Ramos (cell line): ENCODE data around the gene SCAMP2.

Source experiments
- in situ Hi-C: fragments of 300-500 bp; cut with MboI; formaldehyde crosslinking; loops from one replicate; pipeline ENCODE4 v1.14.3; 2022; ENCODE audit warnings: low sequenced_read_pairs; ENCODE audit not compliant: unreplicated experiment

SCAMP2 gene

GRCh38 chr15:74825866-74826265 lies 47.3 kb downstream of the SCAMP2 start:
- in situ Hi-C loops: no loop called here

- in situ Hi-C loops: no loop called here
These were observed 48.2 kb downstream of the SCAMP2 start for GRCh38 chr15:74824976-74825375.

- in situ Hi-C loops: no loop called here
These were observed 49.8 kb downstream of the SCAMP2 start for GRCh38 chr15:74823324-74823723.

- in situ Hi-C loops: no loop called here
These were observed 50.9 kb downstream of the SCAMP2 start for GRCh38 chr15:74822233-74822632.

- in situ Hi-C loops: no loop called here
These were observed 51.4 kb downstream of the SCAMP2 start for GRCh38 chr15:74821790-74822158.

- in situ Hi-C loops: no loop called here
These were observed 51.9 kb downstream of the SCAMP2 start for GRCh38 chr15:74821091-74821789.

DNA sequence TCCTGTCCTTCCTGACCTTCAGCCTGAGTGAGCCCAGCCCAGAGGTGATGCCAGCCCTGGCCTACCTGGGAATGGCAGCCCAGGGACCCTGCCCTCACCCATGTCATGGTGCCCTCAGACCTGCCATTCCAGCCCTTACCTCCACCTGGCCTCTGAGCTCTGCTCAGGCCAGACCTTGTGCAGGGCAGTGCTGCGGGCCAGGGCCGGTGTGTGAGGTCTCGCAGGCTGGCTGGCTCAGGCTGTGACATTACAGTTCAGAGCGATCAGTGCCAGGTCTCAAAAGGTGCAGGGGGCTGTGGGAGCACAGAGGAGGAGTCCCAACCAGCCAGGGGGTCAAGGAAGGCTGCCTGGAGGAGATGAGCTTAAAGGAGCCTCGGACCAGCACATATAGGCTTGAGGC lies 53.1 kb downstream of the SCAMP2 start:
- in situ Hi-C loops: no loop called here

DNA sequence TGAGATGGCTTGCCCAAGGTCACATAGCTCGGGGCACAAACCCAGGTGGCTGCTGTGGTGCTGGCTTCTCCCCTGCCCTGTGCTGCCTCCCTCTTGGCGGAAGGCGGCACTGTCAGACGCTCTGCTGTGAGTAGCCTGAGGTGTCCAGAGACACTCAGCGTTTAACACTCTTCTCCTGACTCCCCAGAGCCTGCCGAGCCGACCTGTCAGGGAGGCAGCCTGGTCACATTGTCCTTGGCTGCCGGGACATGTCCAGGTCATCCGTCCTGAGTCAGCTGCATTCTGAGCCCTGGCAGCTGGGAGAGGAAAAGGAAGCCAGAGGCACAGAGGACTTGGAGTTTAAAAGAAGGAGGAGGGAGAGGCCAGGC lies 55.8 kb downstream of the SCAMP2 start:
- in situ Hi-C loops: no loop called here

GRCh38 chr15:74816624-74817369 lies 56.4 kb downstream of the SCAMP2 start:
- in situ Hi-C loops: no loop called here

- in situ Hi-C loops: no loop called here
These were observed 57.2 kb downstream of the SCAMP2 start for GRCh38 chr15:74815961-74816360.

GRCh38 chr15:74815121-74815934 lies 57.8 kb downstream of the SCAMP2 start:
- in situ Hi-C loops: no loop called here

DNA sequence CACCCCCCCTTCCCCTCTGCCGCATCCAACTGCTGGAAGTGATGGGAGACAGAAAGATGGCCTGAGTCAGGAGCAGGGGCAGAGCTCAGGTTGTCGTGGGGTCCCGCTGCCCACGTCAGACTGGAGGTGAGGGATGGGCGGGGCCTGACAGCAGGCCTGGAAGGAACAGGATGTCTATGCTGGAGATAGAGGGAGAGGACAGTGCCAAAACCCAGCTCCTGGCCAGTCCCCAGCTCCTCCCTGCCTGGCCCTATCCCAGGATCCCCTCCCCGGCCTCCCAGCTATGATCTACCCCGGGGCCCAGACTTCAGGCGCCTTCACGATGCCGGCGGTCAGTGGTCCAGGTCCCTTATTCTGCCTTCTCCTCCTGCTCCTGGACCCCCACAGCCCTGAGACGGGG lies 60.6 kb downstream of the SCAMP2 start, which contains the start of gene LMAN1L:
TSS of gene LMAN1L (plus strand) at position 303 of the 400 bp plus-strand sequence. CDS start at position 323, 20 bp downstream.
- in situ Hi-C loops: no loop called here

DNA sequence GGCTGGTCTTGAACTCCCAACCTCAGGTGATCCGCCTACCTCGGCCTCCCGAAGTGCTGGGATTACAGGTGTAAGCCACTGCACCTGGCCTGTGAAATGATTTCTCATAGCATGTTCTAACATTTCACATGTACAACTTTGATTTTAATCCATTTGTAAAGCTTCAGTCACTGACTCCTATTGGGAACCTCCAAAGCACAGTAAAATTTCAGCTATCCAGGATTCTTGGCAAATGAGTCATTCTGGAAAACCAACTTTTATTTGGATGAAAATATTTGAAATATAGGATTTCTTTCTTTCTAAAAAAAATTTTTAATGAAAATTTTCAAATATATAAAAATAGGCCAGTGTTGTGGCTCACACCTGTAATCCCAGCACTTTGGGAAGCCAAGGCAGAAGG lies 63.2 kb downstream of the SCAMP2 start:
- in situ Hi-C loops: no loop called here

- in situ Hi-C loops: no loop called here
These were observed 63.9 kb downstream of the SCAMP2 start for GRCh38 chr15:74809242-74809641.

DNA sequence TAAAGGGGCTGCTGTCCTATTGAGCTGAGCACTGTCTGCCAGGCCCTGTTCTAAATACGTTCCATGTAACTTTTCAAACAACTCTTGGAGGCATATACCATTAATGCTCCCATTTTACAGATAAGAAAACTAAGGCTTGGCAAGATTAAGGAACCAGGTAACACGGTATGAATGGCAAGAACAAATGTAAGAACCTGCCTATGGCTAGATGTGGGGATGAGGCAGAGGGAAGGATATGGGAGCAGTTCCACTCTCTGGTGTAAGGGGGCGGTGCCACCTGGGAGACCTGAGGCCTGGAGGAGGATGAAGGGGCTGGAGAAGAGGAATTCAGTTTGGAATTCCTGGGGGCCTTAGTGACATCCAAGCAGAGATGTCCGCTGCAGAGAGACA lies 64.3 kb downstream of the SCAMP2 start:
- in situ Hi-C loops: no loop called here

- in situ Hi-C loops: no loop called here
These were observed 64.9 kb downstream of the SCAMP2 start for GRCh38 chr15:74808078-74808839.

DNA sequence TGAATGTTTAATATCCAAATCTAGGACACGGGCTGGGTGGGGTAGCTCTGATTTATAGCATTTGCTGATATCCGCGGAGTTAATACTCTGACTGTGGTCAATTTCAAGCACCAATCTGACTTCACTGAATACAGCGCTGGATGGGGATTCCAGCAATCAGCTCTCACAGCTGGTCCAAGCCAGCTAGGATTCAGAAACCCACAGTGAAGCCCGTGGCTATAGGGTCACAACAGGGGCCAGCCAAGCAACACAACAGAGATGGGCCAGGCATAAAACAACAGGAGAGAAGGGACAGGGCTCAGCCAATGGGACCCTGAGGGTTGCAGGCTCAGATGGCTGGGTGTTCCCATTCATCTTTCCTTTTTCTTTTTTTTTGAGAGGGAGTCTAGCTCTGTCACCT lies 65.9 kb downstream of the SCAMP2 start:
- in situ Hi-C loops: no loop called here

- in situ Hi-C loops: no loop called here
These were observed 68.2 kb downstream of the SCAMP2 start for GRCh38 chr15:74804935-74805334.

DNA sequence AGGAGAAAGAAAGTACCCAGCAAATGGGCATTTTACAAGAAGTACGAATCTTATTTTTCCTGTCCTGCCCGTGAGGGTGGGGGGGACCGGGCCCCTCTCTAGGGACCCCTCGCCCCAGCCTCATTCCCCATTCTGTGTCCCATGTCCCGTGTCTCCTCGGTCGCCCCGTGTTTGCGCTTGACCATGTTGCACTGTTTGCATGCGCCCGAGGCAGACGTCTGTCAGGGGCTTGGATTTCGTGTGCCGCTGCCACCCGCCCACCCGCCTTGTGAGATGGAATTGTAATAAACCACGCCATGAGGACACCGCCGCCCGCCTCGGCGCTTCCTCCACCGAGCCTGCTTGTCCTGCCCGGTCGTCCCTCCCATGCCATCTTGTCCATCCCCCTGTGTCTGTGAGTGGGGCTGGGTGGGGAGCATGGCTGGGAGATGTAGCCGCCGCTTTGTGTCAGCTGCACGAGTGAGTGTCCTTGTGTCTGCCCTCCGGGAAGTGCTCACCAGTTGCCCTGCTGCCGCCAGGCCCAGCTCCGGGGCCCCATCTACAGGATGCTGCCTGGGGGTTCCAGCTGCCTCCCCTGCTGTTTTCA lies 70.2 kb downstream of the SCAMP2 start:
- in situ Hi-C loops: no loop called here

DNA sequence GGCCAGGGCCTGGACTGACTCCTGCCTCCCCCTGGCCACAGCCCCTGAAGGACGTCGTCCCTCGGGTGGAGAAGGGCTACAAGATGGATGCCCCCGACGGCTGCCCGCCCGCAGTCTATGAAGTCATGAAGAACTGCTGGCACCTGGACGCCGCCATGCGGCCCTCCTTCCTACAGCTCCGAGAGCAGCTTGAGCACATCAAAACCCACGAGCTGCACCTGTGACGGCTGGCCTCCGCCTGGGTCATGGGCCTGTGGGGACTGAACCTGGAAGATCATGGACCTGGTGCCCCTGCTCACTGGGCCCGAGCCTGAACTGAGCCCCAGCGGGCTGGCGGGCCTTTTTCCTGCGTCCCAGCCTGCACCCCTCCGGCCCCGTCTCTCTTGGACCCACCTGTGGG lies 70.9 kb downstream of the SCAMP2 start:
- in situ Hi-C loops: no loop called here
